Activated naive CD4-positive, alpha-beta T cell treated with anti-CD3 and anti-CD28 coated beads, Interleukin-2, amount 10 ng/mL, durations not matched to agents 7 days and 5 days (primary cell): Measurements from ENCODE around the gene SLC39A13.

Source experiments
- CTCF ChIA-PET: fragments of 350-600 bp; sonication (Branson Sonifier 250); formaldehyde crosslinking; loops from one replicate; lab custom pipeline; 2021; ENCODE audit warnings: antibody characterized with exemption; lab: Charles Lee
- DNase-seq: peaks from one replicate; pipeline ENCODE4 v3.0.0-alpha.2; 2020
- H3K27ac Mint-ChIP-seq: one replicate; pipeline ENCODE4 v1.8.0; 2021; ENCODE audit warnings: mild to moderate bottlenecking, moderate library complexity, mixed read lengths
- H3K27me3 Mint-ChIP-seq: one replicate; pipeline ENCODE4 v1.8.0; 2021; ENCODE audit warnings: mild to moderate bottlenecking, mixed read lengths
- H3K36me3 Mint-ChIP-seq: one replicate; pipeline ENCODE4 v1.8.0; 2021; ENCODE audit warnings: mixed read lengths
- H3K4me1 Mint-ChIP-seq: one replicate; pipeline ENCODE4 v1.8.0; 2021; ENCODE audit warnings: mixed read lengths
- H3K4me3 Mint-ChIP-seq: one replicate; pipeline ENCODE4 v1.8.0; 2021; ENCODE audit warnings: mild to moderate bottlenecking, moderate library complexity, mixed read lengths
- H3K9me3 Mint-ChIP-seq: one replicate; pipeline ENCODE4 v1.8.0; 2021; ENCODE audit warnings: mixed read lengths

SLC39A13 gene

GRCh38 chr11:47376107-47376524 is 32.3 kb upstream of the SLC39A13 start:
- peaks cover 2% of the 10 kb centered on the region for H3K4me1 Mint-ChIP-seq
- peaks cover 4% of the 10 kb centered on the region for H3K27me3 Mint-ChIP-seq
- H3K9me3 Mint-ChIP-seq = no peaks in the 10 kb centered on the region
- H3K4me3 Mint-ChIP-seq = no peak overlapping the region
- CTCF ChIA-PET = interaction anchor here (1.3 kb wide), 1 partner anchor 36 kb away, joined by 4 read pairs; no protein-coding TSS in a partner anchor
- DNase-seq = no peak
- no peak overlapping the region for H3K27ac Mint-ChIP-seq
- H3K36me3 Mint-ChIP-seq = no peaks in the 10 kb centered on the region

GRCh38 chr11:47376525-47377371 is 31.6 kb upstream of the SLC39A13 start:
- H3K9me3 Mint-ChIP-seq = no peaks in the 10 kb centered on the region
- no peaks in the 10 kb centered on the region for H3K36me3 Mint-ChIP-seq
- DNase-seq = no peak
- H3K27me3 Mint-ChIP-seq = peaks cover 4% of the 10 kb centered on the region
- H3K4me1 Mint-ChIP-seq = peaks cover 2% of the 10 kb centered on the region
- CTCF ChIA-PET = interaction anchor here (0.6 to 1.3 kb wide), 2 partner anchors 34 to 35 kb away, joined by 3 to 4 read pairs; no protein-coding TSS in a partner anchor
- H3K27ac Mint-ChIP-seq = no peak overlapping the region
- H3K4me3 Mint-ChIP-seq = no peak overlapping the region

GRCh38 chr11:47377571-47378009 is 30.8 kb upstream of the SLC39A13 start:
- Mint-ChIP-seq H3K9me3 (no peaks in the 10 kb centered on the region), H3K27me3 (peaks cover 4% of the 10 kb centered on the region), H3K27ac (no peak overlapping the region), H3K36me3 (no peaks in the 10 kb centered on the region), H3K4me1 (peaks cover 4% of the 10 kb centered on the region), H3K4me3 (no peak overlapping the region)
- no peak for DNase-seq
- CTCF ChIA-PET = no interaction called here

- CTCF ChIA-PET = interaction anchor here (0.9 to 1.2 kb wide), 2 partner anchors 33 to 77 kb away, joined by 3 read pairs; no protein-coding TSS in a partner anchor
- peaks cover 7% of the 10 kb centered on the region for H3K27me3 Mint-ChIP-seq
- H3K36me3 Mint-ChIP-seq = no peaks in the 10 kb centered on the region
- peaks cover 4% of the 10 kb centered on the region for H3K4me1 Mint-ChIP-seq
- H3K9me3 Mint-ChIP-seq = no peaks in the 10 kb centered on the region
- no peak within 1 kb of the TSS for H3K27ac Mint-ChIP-seq
- DNase-seq = no peak
- H3K4me3 Mint-ChIP-seq = no peak within 1 kb of the TSS
Measured at GRCh38 chr11:47378010-47378835, 30.2 kb upstream of the SLC39A13 start, which contains the start of gene SPI1. SPI1 (minus strand) TSS chr11:47378547; CDS start chr11:47378353, 194 bp downstream.

GRCh38 chr11:47378836-47379170 is 29.6 kb upstream of the SLC39A13 start:
- Mint-ChIP-seq H3K36me3 (no peaks in the 10 kb centered on the region), H3K4me1 (peaks cover 4% of the 10 kb centered on the region), H3K9me3 (no peaks in the 10 kb centered on the region), H3K4me3 (no peak overlapping the region), H3K27me3 (peaks cover 10% of the 10 kb centered on the region), H3K27ac (no peak overlapping the region)
- DNase-seq = no peak
- CTCF ChIA-PET = interaction anchor here (0.8 to 1.2 kb wide), 3 partner anchors 33 to 76 kb away, joined by 3 read pairs; no protein-coding TSS in a partner anchor

GRCh38 chr11:47379317-47379716 is 29.1 kb upstream of the SLC39A13 start:
- Mint-ChIP-seq H3K27ac (no peak overlapping the region), H3K4me3 (no peak overlapping the region), H3K36me3 (no peaks in the 10 kb centered on the region), H3K9me3 (no peaks in the 10 kb centered on the region), H3K27me3 (peaks cover 10% of the 10 kb centered on the region), H3K4me1 (peaks cover 4% of the 10 kb centered on the region)
- CTCF ChIA-PET = interaction anchor here (0.8 to 1.2 kb wide), 2 partner anchors 33 to 76 kb away, joined by 3 read pairs; no protein-coding TSS in a partner anchor
- no peak for DNase-seq

- Mint-ChIP-seq H3K27me3 (peaks cover 10% of the 10 kb centered on the region), H3K27ac (no peak overlapping the region), H3K4me1 (peaks cover 4% of the 10 kb centered on the region), H3K36me3 (no peaks in the 10 kb centered on the region), H3K4me3 (no peak overlapping the region), H3K9me3 (no peaks in the 10 kb centered on the region)
- DNase-seq = no peak
- CTCF ChIA-PET = interaction anchor here (1.6 kb wide), 1 partner anchor 9 kb away, joined by 4 read pairs; no protein-coding TSS in a partner anchor
Measured at GRCh38 chr11:47380078-47380477, 28.3 kb upstream of the SLC39A13 start.

- Mint-ChIP-seq H3K4me3 (no peak overlapping the region), H3K4me1 (peaks cover 4% of the 10 kb centered on the region), H3K9me3 (no peaks in the 10 kb centered on the region), H3K27me3 (peaks cover 10% of the 10 kb centered on the region), H3K36me3 (no peaks in the 10 kb centered on the region), H3K27ac (peak overlapping the region; percentile 38)
- CTCF ChIA-PET = interaction anchor here (1.0 kb wide), 1 partner anchor 9 kb away, joined by 5 read pairs; no protein-coding TSS in a partner anchor
- no peak for DNase-seq
Measured at GRCh38 chr11:47383071-47383470, 25.3 kb upstream of the SLC39A13 start.

GRCh38 chr11:47384498-47384897 is 23.9 kb upstream of the SLC39A13 start:
- Mint-ChIP-seq H3K9me3 (no peaks in the 10 kb centered on the region), H3K4me3 (no peak overlapping the region), H3K27me3 (peaks cover 9% of the 10 kb centered on the region), H3K4me1 (peaks cover 13% of the 10 kb centered on the region), H3K36me3 (no peaks in the 10 kb centered on the region), H3K27ac (no peak overlapping the region)
- DNase-seq = no peak
- CTCF ChIA-PET = no interaction called here

GRCh38 chr11:47387944-47388696 is 20.3 kb upstream of the SLC39A13 start:
- Mint-ChIP-seq H3K27ac (no peak overlapping the region), H3K36me3 (no peaks in the 10 kb centered on the region)

GRCh38 chr11:47388697-47389576 is 19.5 kb upstream of the SLC39A13 start:
- no peaks in the 10 kb centered on the region for H3K36me3 Mint-ChIP-seq
- DNase-seq = no peak
- peaks cover 37% of the 10 kb centered on the region for H3K4me1 Mint-ChIP-seq
- CTCF ChIA-PET = interaction anchor here (0.5 to 4.6 kb wide), 2 partner anchors 15 to 130 kb away, joined by 3 to 31 read pairs; no protein-coding TSS in a partner anchor
- peaks cover 7% of the 10 kb centered on the region for H3K27me3 Mint-ChIP-seq
- no peaks in the 10 kb centered on the region for H3K9me3 Mint-ChIP-seq
- no peak overlapping the region for H3K27ac Mint-ChIP-seq
- no peak overlapping the region for H3K4me3 Mint-ChIP-seq

More at GRCh38 chr11:47387944-47388696, 20.3 kb upstream of the SLC39A13 start:
- no peak for DNase-seq
- H3K9me3 Mint-ChIP-seq = no peaks in the 10 kb centered on the region
- peaks cover 11% of the 10 kb centered on the region for H3K27me3 Mint-ChIP-seq
- CTCF ChIA-PET = interaction anchor here (2.9 to 4.6 kb wide), 2 partner anchors 14 to 19 kb away, joined by 7 to 31 read pairs; no protein-coding TSS in a partner anchor
- H3K4me3 Mint-ChIP-seq = no peak overlapping the region
- H3K4me1 Mint-ChIP-seq = peaks cover 29% of the 10 kb centered on the region

GRCh38 chr11:47389577-47390421 is 18.6 kb upstream of the SLC39A13 start:
- H3K9me3 Mint-ChIP-seq = no peaks in the 10 kb centered on the region
- peaks cover 45% of the 10 kb centered on the region for H3K4me1 Mint-ChIP-seq
- H3K27ac Mint-ChIP-seq = no peak overlapping the region
- no peak overlapping the region for H3K4me3 Mint-ChIP-seq
- DNase-seq = no peak
- CTCF ChIA-PET = interaction anchor here (0.5 to 4.6 kb wide), 3 partner anchors 16 to 130 kb away, joined by 3 to 31 read pairs (median 3); no protein-coding TSS in a partner anchor
- no peaks in the 10 kb centered on the region for H3K36me3 Mint-ChIP-seq
- H3K27me3 Mint-ChIP-seq = peaks cover 7% of the 10 kb centered on the region
